SJCRH30 (cell line): ENCODE measurements around the gene TNS3. TPM values are rescaled to one million over a fixed set of nuclear protein-coding genes. Genes with fewer than 3 reads are reported as not detected.
A peak's percentile ranks its signal among the peaks of the same experiment; 100 is the strongest.

Source experiments
- DNase-seq, 2 experiments: peaks; one replicate each; pipeline ENCODE4 v3.0.0-alpha.2; 2015 to 2020
- H3K27ac ChIP-seq: fragments of 250-450 bp; sonication (Bioruptor Pico); 2 replicates; pipeline ENCODE4 v1.5.1; 2020; ENCODE audit warnings: mild to moderate bottlenecking, moderate library complexity
- H3K27me3 ChIP-seq: fragments of 250-450 bp; sonication (Bioruptor Pico); 2 replicates; pipeline ENCODE4 v1.5.1; 2020; ENCODE audit warnings: mild to moderate bottlenecking, moderate library complexity
- H3K36me3 ChIP-seq: fragments of 250-450 bp; sonication (Bioruptor Pico); 2 replicates; pipeline ENCODE4 v1.5.1; 2020; ENCODE audit warnings: mild to moderate bottlenecking, moderate library complexity
- H3K4me1 ChIP-seq: fragments of 250-450 bp; sonication (Bioruptor Pico); 2 replicates; pipeline ENCODE4 v1.5.1; 2020; ENCODE audit warnings: mild to moderate bottlenecking, moderate library complexity
- H3K4me3 ChIP-seq: fragments of 250-450 bp; sonication (Bioruptor Pico); 2 replicates; pipeline ENCODE4 v1.5.1; 2020; ENCODE audit warnings: mild to moderate bottlenecking, moderate library complexity
- H3K9me3 ChIP-seq: fragments of 250-450 bp; sonication (Bioruptor Pico); replicated peaks from 2 replicates; pipeline ENCODE4 v1.5.1; 2020; ENCODE audit warnings: mild to moderate bottlenecking, moderate library complexity
- total RNA-seq: library from RNA; depleted of rRNA; stranded (reverse); fragments of >200 nt; shearing (Covaris generic); gene quantifications from 2 replicates; pipeline ENCODE4 v1.2.3, GENCODE V29; 2014

TNS3 gene
- total RNA-seq, 1 experiment from 2014 or later, result 65.1 TPM

GRCh38 chr7:47361236-47361635 lies 220.7 kb downstream of the TNS3 start:
- H3K27me3 ChIP-seq, result no peaks in the 10 kb centered on the region
- H3K4me3 ChIP-seq, result no peak overlapping the region
- peaks cover 37% of the 10 kb centered on the region for H3K36me3 ChIP-seq
- H3K4me1 ChIP-seq, result peaks cover 16% of the 10 kb centered on the region
- no peaks in the 10 kb centered on the region; the same call in 1 of the 2 replicates for H3K9me3 ChIP-seq
- no peak for DNase-seq
- peak overlapping the region; percentile 46 for H3K27ac ChIP-seq

GRCh38 chr7:47360301-47360900 lies 221.5 kb downstream of the TNS3 start:
- peaks cover 32% of the 10 kb centered on the region for H3K36me3 ChIP-seq
- H3K27me3 ChIP-seq, result no peaks in the 10 kb centered on the region
- H3K27ac ChIP-seq, result no peak overlapping the region
- DNase-seq, result no peak
- peaks cover 16% of the 10 kb centered on the region for H3K4me1 ChIP-seq
- no peak overlapping the region for H3K4me3 ChIP-seq
- H3K9me3 ChIP-seq, result no peaks in the 10 kb centered on the region; the same call in 1 of the 2 replicates

GRCh38 chr7:47358944-47359588 lies 222.8 kb downstream of the TNS3 start:
- Histone ChIP-seq H3K9me3 (no peaks in the 10 kb centered on the region; the same call in 1 of the 2 replicates), H3K4me1 (peaks cover 16% of the 10 kb centered on the region), H3K4me3 (no peak overlapping the region), H3K36me3 (peaks cover 28% of the 10 kb centered on the region), H3K27me3 (no peaks in the 10 kb centered on the region), H3K27ac (no peak overlapping the region)
- peak in 1 of 2 experiments; percentile 34 for DNase-seq

GRCh38 chr7:47358357-47358756 lies 223.6 kb downstream of the TNS3 start:
- Histone ChIP-seq H3K4me3 (no peak overlapping the region), H3K27me3 (no peaks in the 10 kb centered on the region), H3K9me3 (no peaks in the 10 kb centered on the region; the same call in 1 of the 2 replicates), H3K4me1 (peaks cover 16% of the 10 kb centered on the region), H3K36me3 (peaks cover 21% of the 10 kb centered on the region), H3K27ac (no peak overlapping the region)
- no peak for DNase-seq

GRCh38 chr7:47357863-47358262 lies 224.0 kb downstream of the TNS3 start:
- H3K27ac ChIP-seq, result no peak overlapping the region
- H3K4me3 ChIP-seq, result no peak overlapping the region
- H3K36me3 ChIP-seq, result peaks cover 17% of the 10 kb centered on the region
- H3K9me3 ChIP-seq, result no peaks in the 10 kb centered on the region
- no peak for DNase-seq
- no peaks in the 10 kb centered on the region for H3K27me3 ChIP-seq
- peaks cover 16% of the 10 kb centered on the region for H3K4me1 ChIP-seq

DNA sequence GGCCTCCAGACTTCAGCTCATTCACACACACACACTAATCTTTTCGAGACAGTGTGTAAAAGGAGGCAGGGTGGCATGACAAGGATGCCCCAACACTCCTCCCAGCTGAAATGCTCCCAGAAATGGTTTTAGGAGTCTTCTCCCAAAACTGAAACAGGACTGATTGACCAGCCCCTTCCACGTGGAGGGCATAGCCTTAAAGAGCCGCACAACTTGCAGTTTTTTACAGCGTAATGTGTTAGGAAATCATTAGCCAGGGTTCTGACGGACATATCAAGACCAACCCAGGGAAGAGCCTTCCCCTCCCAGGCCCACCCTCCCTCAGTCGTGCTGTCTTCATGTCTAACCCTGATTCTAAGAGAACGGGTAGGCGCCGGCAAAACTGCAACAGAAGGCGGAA lies 224.6 kb downstream of the TNS3 start:
- Histone ChIP-seq H3K27ac (no peak overlapping the region), H3K4me3 (no peak overlapping the region)

DNA sequence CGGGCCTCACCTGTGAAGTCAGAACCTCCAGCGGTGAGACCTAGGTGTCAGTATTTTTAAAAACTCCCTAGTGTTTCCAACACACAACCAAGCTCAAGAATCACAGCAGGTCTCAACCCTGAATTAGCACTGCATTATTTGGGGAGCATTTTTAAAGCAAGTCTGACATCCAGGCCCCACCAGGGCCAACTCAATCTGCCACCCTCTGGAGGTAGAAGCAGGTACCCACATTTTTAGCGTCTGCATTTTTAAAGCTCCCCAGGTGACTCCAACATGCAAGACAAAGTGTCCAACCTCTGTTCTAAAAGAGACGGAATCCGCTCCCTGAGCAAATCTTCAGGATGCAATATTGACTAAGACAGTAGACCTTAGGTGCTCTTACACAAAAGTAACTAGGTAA lies 225.7 kb downstream of the TNS3 start:
- Histone ChIP-seq H3K9me3 (no peaks in the 10 kb centered on the region), H3K27ac (no peak overlapping the region), H3K27me3 (no peaks in the 10 kb centered on the region), H3K4me1 (peaks cover 2% of the 10 kb centered on the region), H3K4me3 (no peak overlapping the region), H3K36me3 (peaks cover 17% of the 10 kb centered on the region)
- no peak for DNase-seq

More for the DNA sequence above, 224.6 kb downstream of the TNS3 start:
- no peak for DNase-seq
- H3K27me3 ChIP-seq, result no peaks in the 10 kb centered on the region
- no peaks in the 10 kb centered on the region for H3K9me3 ChIP-seq
- peaks cover 13% of the 10 kb centered on the region for H3K4me1 ChIP-seq
- H3K36me3 ChIP-seq, result peaks cover 17% of the 10 kb centered on the region

- no peaks in the 10 kb centered on the region for H3K27me3 ChIP-seq
- DNase-seq, result no peak
- H3K27ac ChIP-seq, result no peak overlapping the region
- no peaks in the 10 kb centered on the region; the same call in 1 of the 2 replicates for H3K4me1 ChIP-seq
- peaks cover 17% of the 10 kb centered on the region for H3K36me3 ChIP-seq
- no peak overlapping the region for H3K4me3 ChIP-seq
- no peaks in the 10 kb centered on the region for H3K9me3 ChIP-seq
Observed at GRCh38 chr7:47355684-47356083, 226.2 kb downstream of the TNS3 start.

DNA sequence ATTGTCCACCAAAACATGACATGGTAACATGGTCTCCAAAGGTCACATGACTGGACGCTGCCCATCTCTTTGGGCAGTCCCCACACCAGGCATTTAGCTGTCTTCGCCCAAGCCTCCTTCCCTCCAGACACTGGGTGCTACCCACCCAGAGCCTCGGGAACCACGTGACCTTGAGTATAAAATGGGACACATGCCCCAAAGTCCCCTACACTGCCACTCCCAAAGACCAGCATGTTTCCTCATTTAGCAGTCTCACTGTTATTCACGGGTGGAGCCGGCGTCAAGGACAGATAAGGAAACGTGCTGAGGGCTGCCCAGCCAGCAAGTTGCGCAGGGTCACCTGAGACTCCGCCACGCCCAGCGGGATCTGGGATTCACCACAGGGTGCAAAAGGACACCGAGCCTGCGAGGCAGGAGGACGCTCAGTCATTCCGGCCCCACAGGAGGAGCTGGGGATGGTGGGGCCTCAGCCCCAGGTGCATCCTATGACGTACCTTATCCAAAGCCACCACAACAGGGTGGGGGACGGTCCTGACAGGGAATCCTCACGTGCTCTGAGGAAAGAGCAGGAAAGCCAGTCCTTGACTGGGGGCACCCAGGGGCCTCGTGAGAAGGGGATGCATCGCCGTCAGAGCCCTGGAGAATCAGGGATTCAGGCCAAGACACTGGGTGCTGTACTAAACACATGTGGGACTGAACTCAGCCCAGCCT lies 226.9 kb downstream of the TNS3 start:
- Histone ChIP-seq H3K36me3 (peaks cover 17% of the 10 kb centered on the region), H3K27me3 (no peaks in the 10 kb centered on the region), H3K4me1 (no peaks in the 10 kb centered on the region), H3K27ac (no peak overlapping the region), H3K9me3 (no peaks in the 10 kb centered on the region), H3K4me3 (no peak overlapping the region)
- DNase-seq, result no peak

- no peak for DNase-seq
- Histone ChIP-seq H3K36me3 (peaks cover 11% of the 10 kb centered on the region), H3K9me3 (no peaks in the 10 kb centered on the region), H3K27ac (no peak overlapping the region), H3K4me1 (no peaks in the 10 kb centered on the region), H3K27me3 (no peaks in the 10 kb centered on the region), H3K4me3 (no peak overlapping the region)
Observed at GRCh38 chr7:47354071-47354470, 227.8 kb downstream of the TNS3 start.

- peaks cover 8% of the 10 kb centered on the region; the same call in 1 of the 2 replicates for H3K36me3 ChIP-seq
- no peak for DNase-seq
- no peaks in the 10 kb centered on the region for H3K27me3 ChIP-seq
- H3K27ac ChIP-seq, result no peak overlapping the region
- H3K4me3 ChIP-seq, result no peak overlapping the region
- H3K9me3 ChIP-seq, result no peaks in the 10 kb centered on the region
- no peaks in the 10 kb centered on the region for H3K4me1 ChIP-seq
Observed at GRCh38 chr7:47352394-47352968, 229.4 kb downstream of the TNS3 start.

GRCh38 chr7:47351233-47352154 lies 230.4 kb downstream of the TNS3 start:
- Histone ChIP-seq H3K4me1 (no peaks in the 10 kb centered on the region), H3K36me3 (peaks cover 8% of the 10 kb centered on the region; the same call in 1 of the 2 replicates), H3K27ac (no peak overlapping the region), H3K9me3 (no peaks in the 10 kb centered on the region), H3K4me3 (no peak overlapping the region), H3K27me3 (no peaks in the 10 kb centered on the region)
- DNase-seq, result peak in 1 of 2 experiments; percentile 37

DNA sequence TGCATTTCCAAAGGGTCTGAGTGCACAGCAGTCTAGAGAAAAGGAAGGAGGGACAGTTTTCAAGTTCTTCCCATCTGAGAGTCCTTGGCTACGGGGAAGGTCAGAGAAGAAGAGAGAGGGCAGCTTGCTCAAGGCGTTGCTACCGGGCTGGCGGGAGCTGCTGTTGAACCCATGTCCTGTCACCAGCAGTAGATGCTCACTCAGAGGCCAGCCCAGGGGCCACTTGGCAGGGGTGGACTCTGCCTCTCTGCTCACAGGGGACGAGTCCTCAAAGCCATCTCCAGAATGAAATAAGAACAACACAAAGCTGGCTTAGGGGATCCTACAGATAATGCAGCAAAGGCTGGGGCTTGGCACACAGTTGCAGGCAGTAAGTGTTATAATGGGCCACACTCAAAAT lies 231.5 kb downstream of the TNS3 start:
- H3K36me3 ChIP-seq, result peaks cover 11% of the 10 kb centered on the region
- H3K4me3 ChIP-seq, result no peak overlapping the region
- no peaks in the 10 kb centered on the region for H3K4me1 ChIP-seq
- H3K9me3 ChIP-seq, result no peaks in the 10 kb centered on the region
- no peak overlapping the region for H3K27ac ChIP-seq
- no peak for DNase-seq
- H3K27me3 ChIP-seq, result no peaks in the 10 kb centered on the region

GRCh38 chr7:47349401-47349800 lies 232.5 kb downstream of the TNS3 start:
- Histone ChIP-seq H3K27me3 (no peaks in the 10 kb centered on the region), H3K4me3 (no peak overlapping the region), H3K4me1 (no peaks in the 10 kb centered on the region), H3K36me3 (peaks cover 9% of the 10 kb centered on the region), H3K27ac (no peak overlapping the region), H3K9me3 (no peaks in the 10 kb centered on the region)
- DNase-seq, result no peak
